Nephron progenitor cell (in vitro differentiated cells): Measurements from ENCODE around the gene FTO.

Source experiments
- DNase-seq: peaks from one replicate; pipeline ENCODE4 v3.0.0; 2021
- H3K27ac Mint-ChIP-seq: 2 replicates; pipeline ENCODE4 v1.8.0; 2021; ENCODE audit warnings: mild to moderate bottlenecking, moderate library complexity, mixed read lengths
- H3K27me3 Mint-ChIP-seq: 2 replicates; pipeline ENCODE4 v1.8.0; 2021; ENCODE audit warnings: mild to moderate bottlenecking, low read depth, mixed read lengths; ENCODE audit not compliant: poor library complexity
- H3K36me3 Mint-ChIP-seq: 2 replicates; pipeline ENCODE4 v1.8.0; 2021; ENCODE audit warnings: low read depth, mixed read lengths
- H3K4me1 Mint-ChIP-seq: 2 replicates; pipeline ENCODE4 v1.8.0; 2021; ENCODE audit warnings: mixed read lengths
- H3K4me3 Mint-ChIP-seq: 2 replicates; pipeline ENCODE4 v1.8.0; 2021; ENCODE audit warnings: mild to moderate bottlenecking, moderate library complexity, mixed read lengths
- H3K9me3 Mint-ChIP-seq: 2 replicates; pipeline ENCODE4 v1.8.0; 2021; ENCODE audit warnings: mild to moderate bottlenecking, moderate library complexity, mixed read lengths
- CTCF ChIP-seq: fragments of 200-600 bp; sonication (generic); IDR thresholded peaks from 2 replicates; pipeline ENCODE4 v1.5.0; 2021; ENCODE audit warnings: antibody characterized with exemption

The FTO gene

GRCh38 chr16:53968896-53969295, 264.9 kb downstream of the FTO start:
- DNase-seq, result no peak
- H3K36me3 Mint-ChIP-seq, result peaks cover 5% of the 10 kb centered on the region
- H3K9me3 Mint-ChIP-seq, result no peaks in the 10 kb centered on the region
- H3K27ac Mint-ChIP-seq, result no peak overlapping the region
- no peak for TF ChIP-seq CTCF
- no peak overlapping the region for H3K4me3 Mint-ChIP-seq
- no peaks in the 10 kb centered on the region for H3K27me3 Mint-ChIP-seq
- H3K4me1 Mint-ChIP-seq, result peaks cover 25% of the 10 kb centered on the region

DNA sequence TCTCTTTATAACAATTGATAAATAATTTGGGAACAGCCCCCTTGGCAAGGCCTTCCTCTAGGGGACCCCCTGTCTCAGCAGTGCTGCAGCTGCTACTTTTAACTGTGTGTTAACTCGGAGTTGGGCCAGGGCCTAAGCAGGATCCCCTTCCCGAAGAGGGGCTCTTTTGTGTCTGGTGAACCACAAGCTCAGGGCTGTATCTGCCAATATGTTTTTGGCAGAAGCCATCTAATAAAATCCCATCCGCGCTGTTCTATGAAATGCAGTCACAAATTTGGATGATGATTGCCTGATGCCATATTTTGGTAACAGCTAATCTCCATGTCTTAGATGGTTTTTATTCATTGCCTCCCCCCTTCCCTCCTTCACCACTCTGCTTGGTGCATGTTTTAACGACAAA, 267.7 kb downstream of the FTO start:
- no peak overlapping the region for H3K4me3 Mint-ChIP-seq
- no peak overlapping the region for H3K27ac Mint-ChIP-seq
- H3K4me1 Mint-ChIP-seq, result peaks cover 25% of the 10 kb centered on the region
- no peaks in the 10 kb centered on the region for H3K27me3 Mint-ChIP-seq
- no peak for DNase-seq
- no peaks in the 10 kb centered on the region for H3K9me3 Mint-ChIP-seq
- TF ChIP-seq CTCF, result no peak
- no peaks in the 10 kb centered on the region for H3K36me3 Mint-ChIP-seq

DNA sequence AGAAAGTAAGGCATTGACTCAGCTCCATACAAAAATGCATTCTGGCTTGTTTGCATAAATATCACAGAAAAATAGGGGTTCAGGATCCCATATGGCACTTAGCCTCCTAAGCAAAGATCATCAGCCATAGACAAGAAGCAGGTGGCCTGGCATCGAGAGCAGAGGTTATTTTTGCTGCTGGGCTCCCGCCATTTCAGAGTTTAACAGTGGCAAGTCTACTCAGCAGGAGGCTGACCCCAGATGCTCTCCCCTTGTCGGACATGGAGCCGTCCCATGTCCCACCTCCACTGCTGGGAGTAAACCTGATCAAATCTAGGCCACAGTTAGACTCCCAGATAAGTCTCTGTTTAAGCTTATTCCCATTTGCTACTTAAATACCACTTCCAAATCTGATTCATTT, 269.1 kb downstream of the FTO start:
- Mint-ChIP-seq H3K27ac (no peak overlapping the region), H3K4me1 (peaks cover 19% of the 10 kb centered on the region), H3K36me3 (no peaks in the 10 kb centered on the region), H3K27me3 (no peaks in the 10 kb centered on the region), H3K4me3 (no peak overlapping the region), H3K9me3 (no peaks in the 10 kb centered on the region)
- no peak for DNase-seq
- TF ChIP-seq CTCF, result no peak

- Mint-ChIP-seq H3K4me1 (peaks cover 3% of the 10 kb centered on the region), H3K27me3 (no peaks in the 10 kb centered on the region), H3K9me3 (no peaks in the 10 kb centered on the region), H3K4me3 (no peak overlapping the region), H3K27ac (no peak overlapping the region), H3K36me3 (no peaks in the 10 kb centered on the region)
- TF ChIP-seq CTCF, result no peak
- no peak for DNase-seq
Observed at GRCh38 chr16:53974484-53975080, 270.6 kb downstream of the FTO start.

- TF ChIP-seq CTCF, result no peak
- DNase-seq, result no peak
- H3K36me3 Mint-ChIP-seq, result no peaks in the 10 kb centered on the region
- H3K9me3 Mint-ChIP-seq, result no peaks in the 10 kb centered on the region
- peaks cover 6% of the 10 kb centered on the region for H3K27me3 Mint-ChIP-seq
- no peak overlapping the region for H3K4me3 Mint-ChIP-seq
- H3K27ac Mint-ChIP-seq, result no peak overlapping the region
- H3K4me1 Mint-ChIP-seq, result peaks cover 15% of the 10 kb centered on the region
Observed at GRCh38 chr16:53980675-53981074, 276.7 kb downstream of the FTO start.

DNA sequence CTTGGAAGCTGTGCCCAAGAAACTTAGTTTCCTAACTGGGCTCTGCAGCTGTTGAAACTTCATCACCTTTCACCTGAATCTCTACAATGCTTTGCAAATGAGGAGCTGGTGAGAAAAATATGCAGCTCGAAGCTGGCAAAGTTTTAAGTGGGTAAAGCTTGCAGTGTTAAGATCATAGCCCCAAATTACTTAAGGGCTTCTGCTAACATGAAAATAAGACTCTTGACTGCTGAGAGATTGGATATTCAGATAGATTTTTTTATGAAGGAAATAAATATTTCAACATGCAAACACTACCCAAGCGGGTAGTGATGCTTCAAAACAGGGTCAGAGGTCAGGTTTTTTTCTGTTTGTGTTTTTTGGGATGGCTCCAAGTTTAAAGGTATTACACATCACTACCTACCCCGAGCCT, 278.7 kb downstream of the FTO start:
- DNase-seq, result no peak
- H3K4me3 Mint-ChIP-seq, result no peak overlapping the region
- H3K27me3 Mint-ChIP-seq, result peaks cover 13% of the 10 kb centered on the region
- no peak for TF ChIP-seq CTCF
- peaks cover 24% of the 10 kb centered on the region for H3K4me1 Mint-ChIP-seq
- no peak overlapping the region for H3K27ac Mint-ChIP-seq
- no peaks in the 10 kb centered on the region for H3K36me3 Mint-ChIP-seq
- no peaks in the 10 kb centered on the region for H3K9me3 Mint-ChIP-seq
